DOHH2 (cell line): ENCODE measurements around the gene CNTN1.

Source experiments
- CTCF ChIP-seq: fragments of 200-600 bp; sonication (generic); IDR thresholded peaks from one replicate; pipeline ENCODE4 v1.5.1; 2014; ENCODE audit warnings: antibody characterized with exemption, mild to moderate bottlenecking, low read depth, low read length; ENCODE audit not compliant: poor library complexity, severe bottlenecking
- EZH2phosphoT487 ChIP-seq: fragments of 200-600 bp; sonication (generic); IDR thresholded peaks from 2 replicates; pipeline ENCODE4 v1.6.1; 2017; ENCODE audit warnings: borderline replicate concordance, mild to moderate bottlenecking, antibody characterized with exemption, low read length, moderate library complexity, mixed read lengths

GRCh38 chr12:41034686-41035085 lies 342.4 kb downstream of the CNTN1 start:
- TF ChIP-seq CTCF: no peak
- TF ChIP-seq EZH2phosphoT487: no peak
